Measurements from ENCODE around the gene PIP5K1A. TPM values are rescaled to one million over a fixed set of nuclear protein-coding genes. Genes with fewer than 3 reads are reported as not detected.

The PIP5K1A gene
- total and polyA plus RNA-seq, 2 experiments from 2014 or later, result 17.3 to 45.7 TPM

- peaks cover 71% of the 10 kb centered on the region for H4K20me1 ChIP-seq (ENCODE audit: insufficient read depth, poor library complexity, severe bottlenecking)
- no peaks in the 10 kb centered on the region for H3K36me3 ChIP-seq (replicated peaks; ENCODE audit: insufficient read depth, low read depth)
- peaks cover 99% of the 10 kb centered on the region for H3K79me2 ChIP-seq
- H3K4me2 ChIP-seq, result no peak overlapping the region
- H3K4me3 ChIP-seq, result no peak overlapping the region
- no peak for DNase-seq (ENCODE audit: low spot score)
- WGBS (ENCODE audit: low lambda C conversion rate, missing lambda C conversion rate), result 86% methylated on average over 1 of the region's 1 CpG
- no peak overlapping the region for H2AFZ ChIP-seq
- no peaks in the 10 kb centered on the region for H3K9me3 ChIP-seq (ENCODE audit: low read depth)
- H3K9me2 ChIP-seq (replicated peaks; ENCODE audit: insufficient read depth), result no peaks in the 10 kb centered on the region
- no peaks in the 10 kb centered on the region for H3K27me3 ChIP-seq
- no peak for TF ChIP-seq EZH2phosphoT487 (IDR thresholded peaks at IDR 0.05; ENCODE audit: low read depth, severe bottlenecking, unreplicated experiment)
- no peak for TF ChIP-seq EZH2 (IDR thresholded peaks at IDR 0.05; ENCODE audit: borderline replicate concordance)
- H3K4me1 ChIP-seq (ENCODE audit: insufficient read depth), result no peaks in the 10 kb centered on the region
- H3K27ac ChIP-seq, result no peak overlapping the region
Measured at GRCh38 chr1:151210830-151211229, 12.5 kb downstream of the PIP5K1A start.

- no peaks in the 10 kb centered on the region for H3K27me3 ChIP-seq
- H3K9me3 ChIP-seq (ENCODE audit: low read depth), result no peaks in the 10 kb centered on the region
- H2AFZ ChIP-seq, result no peak overlapping the region
- H4K20me1 ChIP-seq (ENCODE audit: insufficient read depth, poor library complexity, severe bottlenecking), result peaks cover 64% of the 10 kb centered on the region
- no peak overlapping the region for H3K4me3 ChIP-seq
- DNase-seq (ENCODE audit: low spot score), result no peak
- H3K4me1 ChIP-seq (ENCODE audit: insufficient read depth), result peaks cover 7% of the 10 kb centered on the region
- H3K27ac ChIP-seq, result no peak overlapping the region
- TF ChIP-seq CTCF (IDR thresholded peaks at IDR 0.05; ENCODE audit: poor library complexity) (no peak), EZH2 (IDR thresholded peaks at IDR 0.05; ENCODE audit: borderline replicate concordance) (no peak), EZH2phosphoT487 (IDR thresholded peaks at IDR 0.05; ENCODE audit: low read depth, severe bottlenecking, unreplicated experiment) (no peak)
- peaks cover 96% of the 10 kb centered on the region for H3K79me2 ChIP-seq
- no peaks in the 10 kb centered on the region for H3K9me2 ChIP-seq (replicated peaks; ENCODE audit: insufficient read depth)
- H3K36me3 ChIP-seq (replicated peaks; ENCODE audit: insufficient read depth, low read depth), result no peaks in the 10 kb centered on the region
- H3K4me2 ChIP-seq, result no peak overlapping the region
- WGBS (ENCODE audit: low lambda C conversion rate, missing lambda C conversion rate), result 67% methylated on average over 15 of the region's 15 CpGs
Measured at GRCh38 chr1:151211972-151212705, 13.8 kb downstream of the PIP5K1A start.

- peaks cover 96% of the 10 kb centered on the region for H3K79me2 ChIP-seq
- DNase-seq (ENCODE audit: low spot score), result no peak
- no peaks in the 10 kb centered on the region for H3K27me3 ChIP-seq
- H4K20me1 ChIP-seq (ENCODE audit: insufficient read depth, poor library complexity, severe bottlenecking), result peaks cover 74% of the 10 kb centered on the region
- H3K9me2 ChIP-seq (replicated peaks; ENCODE audit: insufficient read depth), result no peaks in the 10 kb centered on the region
- TF ChIP-seq EZH2phosphoT487 (IDR thresholded peaks at IDR 0.05; ENCODE audit: low read depth, severe bottlenecking, unreplicated experiment), result no peak
- no peak for TF ChIP-seq EZH2 (IDR thresholded peaks at IDR 0.05; ENCODE audit: borderline replicate concordance)
- no peak for TF ChIP-seq CTCF (IDR thresholded peaks at IDR 0.05; ENCODE audit: poor library complexity)
- H2AFZ ChIP-seq, result no peak overlapping the region
- H3K36me3 ChIP-seq (replicated peaks; ENCODE audit: insufficient read depth, low read depth), result no peaks in the 10 kb centered on the region
- no peak overlapping the region for H3K4me2 ChIP-seq
- H3K9me3 ChIP-seq (ENCODE audit: low read depth), result no peaks in the 10 kb centered on the region
- WGBS (ENCODE audit: low lambda C conversion rate, missing lambda C conversion rate), result 38% methylated on average over 2 of the region's 2 CpGs
- peaks cover 9% of the 10 kb centered on the region for H3K4me1 ChIP-seq (ENCODE audit: insufficient read depth)
- no peak overlapping the region for H3K27ac ChIP-seq
- no peak overlapping the region for H3K4me3 ChIP-seq
Measured at GRCh38 chr1:151213560-151213959, 15.2 kb downstream of the PIP5K1A start.

- H3K4me1 ChIP-seq (ENCODE audit: insufficient read depth), result peaks cover 4% of the 10 kb centered on the region
- no peak overlapping the region for H3K4me2 ChIP-seq
- H3K4me3 ChIP-seq, result no peak overlapping the region
- no peak for DNase-seq (ENCODE audit: low spot score)
- peaks cover 88% of the 10 kb centered on the region for H3K79me2 ChIP-seq
- WGBS (ENCODE audit: low lambda C conversion rate, missing lambda C conversion rate), result 93% methylated on average over 1 of the region's 1 CpG
- no peaks in the 10 kb centered on the region for H3K27me3 ChIP-seq
- no peaks in the 10 kb centered on the region for H3K36me3 ChIP-seq (replicated peaks; ENCODE audit: insufficient read depth, low read depth)
- no peaks in the 10 kb centered on the region for H3K9me2 ChIP-seq (replicated peaks; ENCODE audit: insufficient read depth)
- H3K27ac ChIP-seq, result no peak overlapping the region
- TF ChIP-seq EZH2 (IDR thresholded peaks at IDR 0.05; ENCODE audit: borderline replicate concordance) (no peak), EZH2phosphoT487 (IDR thresholded peaks at IDR 0.05; ENCODE audit: low read depth, severe bottlenecking, unreplicated experiment) (no peak), CTCF (IDR thresholded peaks at IDR 0.05; ENCODE audit: poor library complexity) (no peak)
- no peak overlapping the region for H2AFZ ChIP-seq
- no peaks in the 10 kb centered on the region for H3K9me3 ChIP-seq (ENCODE audit: low read depth)
- peaks cover 55% of the 10 kb centered on the region for H4K20me1 ChIP-seq (ENCODE audit: insufficient read depth, poor library complexity, severe bottlenecking)
Measured at GRCh38 chr1:151221616-151222015, 23.3 kb downstream of the PIP5K1A start.
